ENCODE results near the gene P2RX5.
"Not testable (repeated sequence)": the region's sequence is repeated elsewhere in the genome, so short reads cannot be mapped to it uniquely, and the experiment has no call there.

P2RX5 gene

GRCh38 chr17:3704931-3705717 is 9.2 kb upstream of the P2RX5 start:
- Histone ChIP-seq H3K27me3 (no peaks in the 10 kb centered on the region), H3K4me1 (no peaks in the 10 kb centered on the region), H3K9me3 (no peaks in the 10 kb centered on the region; the same call in 1 of the 2 replicates), H3K4me3 (ENCODE audit: low read depth, low read length) (no peak overlapping the region), H3K36me3 (no peaks in the 10 kb centered on the region)
- TF ChIP-seq CTCF (IDR thresholded peaks at IDR 0.05; ENCODE audit: low read depth, low read length), result no peak
- no peak for DNase-seq

GRCh38 chr17:3702041-3702539 is 6.1 kb upstream of the P2RX5 start:
- not testable (repeated sequence) for H3K4me3 ChIP-seq (ENCODE audit: low read depth, low read length); DNase-seq; H3K27me3 ChIP-seq; H3K4me1 ChIP-seq; H3K36me3 ChIP-seq; H3K9me3 ChIP-seq

- no peak overlapping the region for H3K4me3 ChIP-seq (ENCODE audit: low read depth, low read length)
- H3K9me3 ChIP-seq, result no peaks in the 10 kb centered on the region; the same call in 1 of the 2 replicates
- TF ChIP-seq CTCF (IDR thresholded peaks at IDR 0.05; ENCODE audit: low read depth, low read length), result no peak
- H3K4me1 ChIP-seq, result no peaks in the 10 kb centered on the region
- H3K36me3 ChIP-seq, result no peaks in the 10 kb centered on the region
- DNase-seq, result no peak
- H3K27me3 ChIP-seq, result no peaks in the 10 kb centered on the region
These were observed 4.0 kb upstream of the P2RX5 start for GRCh38 chr17:3699951-3700350.

- H3K4me1 ChIP-seq, result no peaks in the 10 kb centered on the region
- no peak for TF ChIP-seq CTCF (IDR thresholded peaks at IDR 0.05; ENCODE audit: low read depth, low read length)
- DNase-seq, result no peak
- no peaks in the 10 kb centered on the region for H3K36me3 ChIP-seq
- no peak overlapping the region for H3K4me3 ChIP-seq (ENCODE audit: low read depth, low read length)
- no peaks in the 10 kb centered on the region for H3K27me3 ChIP-seq
- no peaks in the 10 kb centered on the region; the same call in 1 of the 2 replicates for H3K9me3 ChIP-seq
These were observed 2.2 kb upstream of the P2RX5 start for GRCh38 chr17:3698139-3698538.

- no peaks in the 10 kb centered on the region for H3K36me3 ChIP-seq
- no peaks in the 10 kb centered on the region for H3K27me3 ChIP-seq
- TF ChIP-seq CTCF (IDR thresholded peaks at IDR 0.05; ENCODE audit: low read depth, low read length), result no peak
- H3K4me3 ChIP-seq (ENCODE audit: low read depth, low read length), result no peak overlapping the region
- H3K9me3 ChIP-seq, result no peaks in the 10 kb centered on the region; the same call in 1 of the 2 replicates
- no peak for DNase-seq
- H3K4me1 ChIP-seq, result no peaks in the 10 kb centered on the region
These were observed 1.1 kb upstream of the P2RX5 start for GRCh38 chr17:3697103-3697476.

GRCh38 chr17:3695129-3695722 is 729 bp downstream of the P2RX5 start:
- no peaks in the 10 kb centered on the region; the same call in 1 of the 2 replicates for H3K36me3 ChIP-seq
- no peaks in the 10 kb centered on the region for H3K27me3 ChIP-seq
- H3K9me3 ChIP-seq, result no peaks in the 10 kb centered on the region
- DNase-seq, result no peak
- TF ChIP-seq CTCF (IDR thresholded peaks at IDR 0.05; ENCODE audit: low read depth, low read length), result no peak
- H3K4me1 ChIP-seq, result no peaks in the 10 kb centered on the region
- peak overlapping the region; percentile 72 for H3K4me3 ChIP-seq (ENCODE audit: low read depth, low read length)
